ENCODE measurements around the gene KHSRP. TPM values are rescaled to one million over a fixed set of nuclear protein-coding genes. Genes with fewer than 3 reads are reported as not detected.
"Not testable (repeated sequence)": the region's sequence is repeated elsewhere in the genome, so short reads cannot be mapped to it uniquely, and the experiment has no call there.

KHSRP gene
- total and polyA plus RNA-seq, 2 of the 4 experiments (the other 2 are of a cell fraction): 31.9 to 93.7 TPM

GRCh38 chr19:6400062-6400944 is 24.3 kb downstream of the KHSRP start:
- H3K9me1 ChIP-seq (ENCODE audit: insufficient read depth, low read length); H3K4me3 ChIP-seq (ENCODE audit: insufficient read depth, low read depth, low read length); H3K23ac ChIP-seq (ENCODE audit: low read depth, low read length); H3K9me3 ChIP-seq (ENCODE audit: control insufficient read depth, insufficient read depth, low read length); DNase-seq; dilution Hi-C loops (cut with HindIII; ENCODE audit: low sequenced_read_pairs, unreplicated experiment); H4K20me1 ChIP-seq (ENCODE audit: insufficient read depth, low read length); H3K18ac ChIP-seq (ENCODE audit: low read depth, low read length); H2BK120ac ChIP-seq (ENCODE audit: low read depth, low read length); H3K79me1 ChIP-seq (ENCODE audit: low read depth in 1 of 2, low read length in 2 of 2); H4K91ac ChIP-seq (ENCODE audit: insufficient read depth, low read depth, low read length); H3K4me1 ChIP-seq (ENCODE audit: control insufficient read depth, insufficient read depth, low read length); BruUV-seq (replicated peaks); H4K8ac ChIP-seq (ENCODE audit: low read depth in 2 of 2, low read length in 2 of 2); H2BK5ac ChIP-seq (ENCODE audit: low read depth, low read length, poor library complexity, severe bottlenecking); H3K14ac ChIP-seq (replicated peaks; ENCODE audit: low read depth, low read length); intact Hi-C loops (cut with micrococcal nuclease); H2AK9ac ChIP-seq (replicated peaks; ENCODE audit: low read depth, low read length, poor library complexity); H2BK15ac ChIP-seq (ENCODE audit: low read depth, low read length); ATAC-seq (ENCODE audit: low read depth); CTCF ChIA-PET; H3K27me3 ChIP-seq (ENCODE audit: control insufficient read depth, insufficient read depth, low read length); H3K4ac ChIP-seq (ENCODE audit: low read depth, low read length); H4K5ac ChIP-seq (ENCODE audit: low read depth, low read length); H3K27ac ChIP-seq (ENCODE audit: insufficient read depth, low read length); H3K4me2 ChIP-seq (ENCODE audit: low read depth, low read length); H3K56ac ChIP-seq (ENCODE audit: extremely low read depth, insufficient read depth, low read length); in situ Hi-C loops (cut with MboI; ENCODE audit: low sequenced_read_pairs); H2BK20ac ChIP-seq (ENCODE audit: low read depth, low read length); POLR2A ChIA-PET (ENCODE audit: unreplicated experiment); H3K9ac ChIP-seq (ENCODE audit: low read depth, low read length); H2AK5ac ChIP-seq (ENCODE audit: low read depth, low read length); H3K36me3 ChIP-seq (ENCODE audit: control insufficient read depth, insufficient read depth, low read length): not testable (repeated sequence)
- WGBS, 2 experiments (ENCODE audit: extremely low coverage in 2 of 2, insufficient read length in 1 of 2): 94% methylated on average over 3 of the region's 23 CpGs; no CpG with 5 or more reads in 1 of the 2 experiments
- peak overlapping the region; percentile 56 for H2AFZ ChIP-seq (replicated peaks; ENCODE audit: low read length, poor library complexity)

Data from IMR-90 (cell line).